Stimulated activated CD8-positive, alpha-beta memory T cell treated with anti-CD3 and anti-CD28 coated beads, Interleukin-12 subunit alpha, Interleukin-12 subunit beta, amount 100 ng/mL, for 24 hours (primary cell): Measurements from ENCODE around the gene ANKRD33B.
"Not testable (repeated sequence)": the region's sequence is repeated elsewhere in the genome, so short reads cannot be mapped to it uniquely, and the experiment has no call there.

Source experiments
- DNase-seq: peaks from one replicate; pipeline ENCODE4 v3.0.0-alpha.2; 2020; ENCODE audit errors: extremely low read depth

ANKRD33B gene

DNA sequence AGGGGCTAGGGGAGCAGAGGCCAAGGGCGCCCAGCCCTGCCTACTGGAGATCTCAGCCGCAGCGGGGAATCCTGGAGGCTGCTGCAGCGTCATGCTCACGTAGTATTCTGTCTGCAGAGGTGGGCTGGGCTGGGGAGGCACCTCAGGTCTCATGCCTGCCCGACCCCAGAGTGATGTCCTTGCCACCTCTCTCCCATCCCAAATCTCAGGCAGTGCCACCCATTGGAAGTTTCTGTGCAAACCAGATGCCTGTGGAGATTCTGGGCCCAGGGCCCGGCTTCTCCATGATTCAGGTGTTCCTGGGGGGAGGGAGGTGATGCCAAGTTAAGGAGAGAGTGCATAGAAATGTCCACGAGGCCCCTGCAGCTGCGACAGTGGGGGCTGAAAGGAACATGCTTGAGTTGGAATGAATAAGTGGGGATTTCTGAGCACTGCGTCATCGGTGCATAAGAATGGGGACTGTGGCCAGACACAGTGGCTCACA lies 72.0 kb downstream of the ANKRD33B start:
- no peak for DNase-seq

DNA sequence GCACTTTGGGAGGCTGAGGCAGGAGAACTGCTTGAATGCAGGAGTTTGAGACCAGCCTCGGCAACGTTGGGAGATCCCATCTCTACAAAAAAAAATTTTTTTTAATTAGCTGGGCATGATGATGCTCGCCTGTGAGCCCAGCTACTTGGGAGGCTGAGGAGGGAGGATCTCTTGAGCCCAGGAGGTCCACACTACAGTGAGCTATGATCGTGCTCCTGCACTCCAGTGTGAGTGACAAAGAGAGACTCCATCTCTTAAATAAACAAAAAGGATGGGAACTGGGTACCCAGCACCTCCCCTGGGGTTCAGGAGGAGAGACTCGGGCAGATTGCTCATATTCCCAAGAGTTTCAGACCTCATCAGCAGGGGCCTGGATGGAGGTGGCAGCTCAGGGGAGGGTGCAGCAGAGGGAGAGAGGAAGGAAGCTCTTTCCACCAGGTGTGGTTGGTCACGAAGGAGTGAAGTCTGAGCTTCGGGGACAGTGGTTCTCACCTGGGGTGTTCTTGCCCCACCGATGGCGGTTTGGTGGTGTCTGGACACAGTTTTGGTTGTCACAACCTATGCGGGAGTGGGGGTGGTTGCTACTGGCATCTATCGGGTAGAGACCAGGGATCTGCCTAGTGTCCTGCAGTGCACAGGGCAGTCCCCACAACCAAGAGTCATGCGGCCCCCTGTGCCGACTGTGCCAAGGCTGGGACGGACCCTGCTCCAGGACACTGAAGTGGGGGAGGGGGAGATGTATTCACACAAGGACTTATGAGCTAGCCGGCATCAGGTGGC lies 72.7 kb downstream of the ANKRD33B start:
- DNase-seq, result no peak

DNA sequence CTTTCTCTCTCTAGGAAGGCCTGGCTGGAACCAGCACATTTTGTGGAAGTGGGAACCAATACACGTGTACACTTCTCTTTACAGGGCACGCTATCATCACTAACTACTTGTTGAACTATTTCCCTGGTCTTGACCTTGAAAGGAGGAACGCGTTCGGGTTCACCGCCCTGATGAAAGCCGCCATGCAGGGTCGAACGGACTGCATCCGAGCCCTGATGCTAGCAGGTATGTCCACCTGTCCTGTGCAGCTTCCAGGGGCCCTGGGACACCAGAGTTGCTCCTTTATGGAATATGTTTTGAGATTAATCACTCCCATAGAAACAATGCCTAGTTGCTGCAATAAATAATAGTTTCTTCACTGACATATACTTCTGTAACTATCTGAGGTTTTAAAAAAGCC lies 74.1 kb downstream of the ANKRD33B start:
- no peak for DNase-seq

DNA sequence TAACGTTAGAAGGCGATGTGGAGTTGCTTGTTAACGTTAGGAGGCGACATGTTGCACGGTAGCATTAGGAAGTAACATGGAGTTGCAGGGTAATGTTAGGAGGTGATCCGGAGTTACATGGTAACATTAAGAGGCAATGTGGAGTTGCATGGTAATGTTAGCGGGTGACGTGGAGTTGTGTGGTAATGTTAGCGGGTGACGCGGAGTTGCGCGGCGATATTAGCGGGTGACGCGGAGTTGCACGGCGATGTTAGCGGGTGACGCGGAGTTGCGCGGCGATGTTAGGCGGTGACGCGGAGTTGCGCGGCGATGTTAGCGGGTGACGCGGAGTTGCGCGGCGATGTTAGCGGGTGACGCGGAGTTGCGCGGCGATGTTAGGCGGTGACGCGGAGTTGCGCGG lies 74.9 kb downstream of the ANKRD33B start:
- DNase-seq, result not testable (repeated sequence)

DNA sequence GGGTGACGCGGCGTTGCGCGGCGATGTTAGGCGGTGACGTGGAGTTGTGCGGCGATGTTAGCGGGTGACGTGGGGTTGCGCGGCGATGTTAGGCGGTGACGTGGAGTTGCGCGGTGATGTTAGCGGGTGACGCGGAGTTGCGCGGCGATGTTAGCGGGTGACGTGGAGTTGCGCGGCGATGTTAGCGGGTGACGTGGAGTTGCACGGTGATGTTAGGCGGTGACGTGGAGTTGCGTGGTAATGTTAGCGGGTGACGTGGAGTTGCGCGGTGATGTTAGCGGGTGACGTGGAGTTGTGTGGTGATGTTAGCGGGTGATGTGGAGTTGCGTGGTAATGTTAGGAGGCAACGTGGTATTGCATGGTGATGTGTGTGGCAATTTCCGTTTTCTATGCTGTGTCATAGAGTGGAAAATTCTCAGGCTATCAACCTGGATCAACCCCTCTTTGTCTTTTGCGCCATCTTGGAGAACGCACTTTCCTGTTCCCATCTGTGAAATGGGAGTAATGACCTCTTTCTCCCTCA lies 76.0 kb downstream of the ANKRD33B start:
- no peak for DNase-seq

DNA sequence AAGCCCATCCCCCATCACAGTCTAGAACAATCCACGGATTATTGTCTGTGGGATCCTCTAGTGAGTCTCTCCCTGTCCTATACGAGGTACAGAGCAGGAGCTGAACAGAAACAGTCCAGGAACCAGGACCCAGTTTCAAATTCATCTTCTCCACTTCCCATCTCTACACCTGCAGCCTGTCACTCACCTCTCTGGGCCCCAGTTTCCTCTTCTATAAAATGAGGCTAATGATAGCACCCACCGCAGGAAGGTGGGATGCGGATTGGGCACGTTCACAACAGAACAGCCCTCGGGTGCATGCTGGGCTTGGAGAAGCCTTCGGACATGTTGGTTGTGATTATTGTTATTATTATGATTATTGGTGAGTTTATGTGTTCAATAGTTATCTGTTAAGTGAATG lies 78.5 kb downstream of the ANKRD33B start:
- DNase-seq, result no peak

DNA sequence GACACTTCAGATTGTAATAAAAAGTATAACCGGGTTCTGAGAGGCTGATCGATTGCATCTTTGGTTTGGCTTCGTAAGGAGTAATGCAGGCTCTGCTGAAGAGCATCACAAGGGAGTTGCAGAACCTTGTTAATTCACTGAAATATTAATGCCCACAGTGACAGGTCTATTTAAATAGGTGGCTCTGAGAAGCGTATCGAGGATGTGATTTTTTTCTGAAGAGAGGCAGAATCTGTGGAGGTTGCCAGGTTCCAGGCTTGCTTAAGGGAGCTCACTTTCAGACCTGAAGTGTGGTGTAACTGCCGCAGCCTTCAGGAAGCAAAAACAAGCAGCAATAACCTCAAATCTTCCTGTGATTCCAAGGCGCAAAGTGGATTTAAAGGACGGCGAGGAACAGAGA lies 80.3 kb downstream of the ANKRD33B start:
- no peak for DNase-seq

DNA sequence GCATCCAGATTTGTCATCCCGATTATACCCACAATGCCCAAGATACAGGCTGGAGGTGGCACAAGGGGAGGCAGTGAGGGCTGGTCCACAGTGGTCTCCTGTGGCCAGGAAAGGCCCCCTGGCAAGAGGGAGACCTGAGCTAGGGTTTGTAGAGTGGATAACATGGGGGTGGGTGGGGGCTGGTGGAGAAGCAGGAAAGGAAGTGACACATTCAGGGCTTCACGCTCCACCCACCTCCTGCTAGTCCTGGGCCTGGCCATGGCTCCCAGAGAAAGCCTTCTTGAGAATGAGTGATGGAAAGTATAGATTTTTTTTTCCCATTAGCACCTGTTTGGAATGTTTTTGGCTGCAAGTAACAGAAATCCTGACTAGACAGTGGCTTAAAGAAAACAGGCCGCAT lies 81.3 kb downstream of the ANKRD33B start:
- no peak for DNase-seq

DNA sequence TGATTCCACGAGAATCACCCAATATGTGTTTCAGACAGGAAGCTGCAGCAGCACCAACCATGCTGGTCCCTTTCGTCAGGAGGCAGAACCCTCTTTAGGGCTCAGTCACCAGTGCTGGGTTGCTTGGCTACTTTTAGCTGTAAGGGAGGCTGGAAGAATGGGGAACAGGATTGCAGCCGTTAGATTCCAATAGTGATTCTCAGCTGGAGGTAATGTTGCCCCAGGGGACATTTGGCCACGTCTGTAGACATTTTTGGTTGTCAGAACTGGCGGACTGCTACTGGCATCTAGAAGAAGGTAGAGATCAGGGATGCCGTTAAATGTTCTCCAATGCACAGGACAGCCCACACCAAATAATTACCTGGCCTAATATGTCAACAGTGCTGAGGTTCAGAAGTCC lies 81.8 kb downstream of the ANKRD33B start:
- DNase-seq, result no peak

DNA sequence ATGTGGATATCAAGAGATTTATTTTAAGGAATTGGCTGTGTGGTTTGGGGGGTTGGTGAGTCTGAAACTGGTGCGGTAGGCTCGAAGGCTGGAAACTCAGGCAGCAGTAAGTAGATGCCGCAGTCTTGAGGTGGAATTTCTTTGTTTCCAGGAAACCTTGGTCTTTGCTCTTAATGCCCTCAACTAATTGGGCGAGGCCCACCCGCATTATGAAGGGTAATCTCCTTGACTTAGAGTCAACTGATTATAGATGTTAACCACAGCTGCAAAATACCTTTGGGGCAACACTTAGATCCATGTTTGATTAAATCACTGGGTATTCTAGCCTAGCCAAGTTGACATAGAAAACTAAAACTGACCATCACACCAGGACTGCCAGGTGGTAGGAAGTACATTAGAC lies 83.8 kb downstream of the ANKRD33B start:
- DNase-seq, result no peak

DNA sequence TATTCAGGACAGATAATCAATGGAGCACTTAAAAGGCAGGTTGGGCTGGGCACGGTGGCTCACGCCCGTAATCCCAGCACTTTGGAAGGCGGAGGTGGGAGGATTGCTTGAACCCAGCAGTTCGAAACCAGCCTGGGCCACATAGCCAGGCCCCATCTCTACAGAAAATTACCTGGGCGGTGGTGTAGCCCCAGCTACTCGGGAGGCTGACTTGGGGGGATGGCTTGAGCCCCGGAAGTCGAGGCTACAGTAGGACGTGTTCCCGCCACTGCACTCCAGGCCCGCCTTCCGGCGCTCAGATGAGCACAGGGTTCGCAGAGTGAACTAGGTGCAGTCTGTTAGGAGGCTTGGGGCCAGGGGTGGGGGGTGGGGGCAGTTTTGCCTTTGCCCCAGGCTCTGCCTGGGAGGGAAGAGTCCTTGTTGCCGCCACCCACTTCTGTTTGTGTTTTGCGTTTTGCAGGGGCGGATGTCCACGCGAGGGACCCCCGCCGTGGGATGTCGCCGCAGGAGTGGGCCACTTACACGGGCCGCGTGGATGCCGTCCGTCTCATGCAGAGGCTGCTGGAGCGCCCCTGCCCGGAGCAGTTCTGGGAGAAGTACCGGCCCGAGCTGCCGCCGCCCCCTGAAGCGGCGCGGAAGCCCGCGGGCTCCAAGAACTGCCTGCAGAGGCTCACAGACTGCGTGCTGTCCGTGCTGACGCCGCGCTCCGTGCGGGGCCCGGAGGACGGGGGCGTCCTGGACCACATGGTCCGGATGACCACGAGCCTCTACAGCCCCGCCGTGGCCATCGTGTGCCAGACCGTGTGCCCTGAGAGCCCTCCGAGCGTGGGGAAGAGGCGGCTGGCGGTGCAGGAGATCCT lies 85.2 kb downstream of the ANKRD33B start:
- no peak for DNase-seq

DNA sequence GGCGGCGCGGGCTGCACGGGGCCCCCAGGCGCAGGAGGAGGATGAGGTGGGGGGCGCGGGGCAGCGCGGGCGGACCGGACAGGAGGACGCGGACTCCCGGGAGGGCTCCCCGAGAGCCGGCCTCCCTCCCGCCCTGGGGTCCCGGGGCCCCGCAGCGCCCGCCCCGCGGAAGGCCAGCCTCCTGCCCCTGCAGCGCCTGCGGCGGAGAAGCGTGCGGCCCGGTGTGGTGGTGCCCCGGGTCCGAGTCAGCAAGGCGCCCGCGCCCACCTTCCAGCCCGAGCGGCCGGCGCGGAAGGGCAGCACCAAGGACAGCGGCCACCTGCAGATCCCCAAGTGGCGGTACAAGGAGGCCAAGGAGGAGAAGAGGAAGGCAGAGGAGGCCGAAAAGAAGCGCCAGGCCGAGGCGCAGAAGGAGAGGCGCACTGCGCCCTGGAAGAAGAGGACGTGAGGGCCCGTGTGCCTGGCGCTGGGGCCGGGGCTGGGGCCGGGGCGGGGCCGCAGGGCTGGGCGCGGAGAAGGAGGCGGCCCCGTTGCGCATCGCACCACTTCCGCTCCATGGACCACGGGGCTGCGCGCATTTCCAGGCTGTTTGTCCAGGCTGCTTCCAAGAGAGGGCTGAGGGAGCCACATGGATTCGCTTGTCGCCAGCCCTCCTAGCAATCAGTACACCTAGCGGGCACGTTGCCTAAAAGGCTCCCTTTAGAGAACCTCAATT lies 86.0 kb downstream of the ANKRD33B start:
- DNase-seq, result no peak

DNA sequence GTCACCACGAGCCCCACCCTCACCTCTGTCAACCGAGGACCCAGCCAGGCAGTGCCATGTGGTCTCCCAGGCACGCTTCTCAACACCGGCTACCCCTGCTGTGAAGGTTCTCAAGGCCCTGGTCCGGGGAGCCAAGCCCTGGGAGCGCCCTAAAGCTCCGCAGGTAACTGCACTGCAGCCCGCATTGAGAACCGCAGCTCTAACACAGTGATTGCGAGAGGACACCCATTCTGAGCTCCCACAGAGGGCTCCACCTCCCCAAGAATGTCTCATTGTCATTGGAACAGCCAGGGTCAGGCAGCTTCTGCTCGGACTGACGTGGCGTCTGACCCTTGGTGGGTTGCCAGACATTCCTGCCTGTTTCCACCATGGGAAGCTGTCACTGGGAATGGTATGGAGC lies 88.3 kb downstream of the ANKRD33B start:
- no peak for DNase-seq

DNA sequence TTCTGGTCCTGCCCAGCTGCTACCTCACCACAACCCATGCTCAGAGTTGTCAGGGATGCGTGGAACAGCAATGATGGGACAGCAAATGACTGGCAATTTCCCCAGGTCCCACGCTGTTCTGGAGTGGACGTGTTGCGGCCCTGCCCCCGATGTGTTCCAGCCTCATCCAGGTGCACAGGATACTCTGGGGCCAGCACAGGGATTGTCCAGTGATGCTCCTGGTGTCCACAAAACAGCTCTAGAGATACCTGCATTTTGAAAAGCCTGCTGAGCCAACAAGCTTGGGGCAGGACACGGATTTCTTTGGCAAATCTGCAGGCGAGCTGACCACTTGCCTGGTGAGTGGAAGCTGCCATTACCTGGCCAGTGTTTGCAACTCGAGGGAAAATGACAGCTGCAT lies 88.7 kb downstream of the ANKRD33B start:
- no peak for DNase-seq

DNA sequence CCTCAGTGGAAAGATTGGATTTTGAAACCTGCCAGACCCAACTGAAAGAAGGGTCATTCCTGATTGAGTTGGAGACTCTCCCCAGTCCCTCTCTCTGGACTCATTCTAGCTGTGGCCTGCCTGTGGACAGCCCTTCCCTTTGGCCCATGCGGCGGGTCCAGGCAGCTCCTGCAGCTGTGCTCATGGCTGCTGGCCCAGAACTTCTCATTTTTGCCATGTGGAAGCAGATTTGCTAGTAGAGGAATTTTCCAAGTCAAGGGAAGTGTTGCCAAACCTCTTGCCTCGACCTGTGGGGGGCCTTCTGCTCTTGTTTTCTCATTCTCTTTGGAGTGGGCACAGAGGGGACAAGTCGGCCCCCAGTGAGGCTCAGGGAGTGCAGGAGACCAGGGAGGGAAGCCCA lies 89.2 kb downstream of the ANKRD33B start:
- DNase-seq, result no peak

DNA sequence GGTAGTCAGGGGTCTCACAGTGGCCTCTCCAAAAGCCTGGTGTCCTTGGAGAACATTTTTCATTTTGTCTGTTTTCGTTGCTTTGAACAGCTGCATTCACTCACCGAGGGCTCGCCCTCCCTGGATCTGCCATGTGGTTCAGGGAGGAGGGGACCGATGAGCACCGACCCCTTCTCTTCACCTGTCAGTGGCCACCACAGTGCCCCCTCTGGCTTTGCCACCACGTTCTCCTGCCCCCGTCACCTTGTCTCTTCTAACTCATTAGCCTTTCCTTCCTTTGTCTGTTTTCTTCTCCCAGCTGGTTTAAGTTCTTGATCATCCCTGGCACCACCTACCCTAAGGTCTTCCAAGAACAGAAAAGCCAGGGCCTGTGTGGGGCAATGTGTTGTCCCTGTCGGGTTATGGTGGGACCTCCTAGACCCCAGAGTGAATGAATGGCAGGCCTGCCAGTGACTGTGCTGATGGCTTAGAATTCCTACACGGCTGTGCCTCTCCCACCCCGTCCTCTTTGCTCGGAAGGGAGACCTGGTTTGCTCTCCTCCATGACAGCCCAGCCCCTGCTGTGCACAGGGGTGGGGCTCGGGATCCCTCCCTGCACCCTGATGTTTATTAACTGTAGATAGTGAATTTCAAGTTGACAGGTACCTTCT lies 90.0 kb downstream of the ANKRD33B start:
- no peak for DNase-seq

DNA sequence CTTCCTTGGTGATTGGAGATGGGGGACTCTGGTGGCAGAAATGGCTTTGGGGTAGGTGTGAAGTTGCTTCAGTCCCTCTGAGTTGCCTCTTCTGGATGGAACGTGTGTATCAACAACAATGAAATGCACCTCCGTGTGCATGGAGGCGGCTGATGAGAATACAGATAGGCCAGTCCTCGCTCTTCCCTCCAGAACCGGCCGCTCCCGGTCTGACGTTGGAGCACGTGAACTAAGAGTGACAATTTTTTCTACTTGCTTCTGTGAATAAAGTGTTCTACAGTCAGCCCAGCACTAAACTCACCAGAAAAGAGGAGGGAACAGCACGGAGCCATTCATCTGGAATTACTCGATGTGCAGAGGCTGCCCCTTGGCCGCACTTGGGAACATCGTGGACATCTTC lies 90.7 kb downstream of the ANKRD33B start:
- DNase-seq, result no peak

DNA sequence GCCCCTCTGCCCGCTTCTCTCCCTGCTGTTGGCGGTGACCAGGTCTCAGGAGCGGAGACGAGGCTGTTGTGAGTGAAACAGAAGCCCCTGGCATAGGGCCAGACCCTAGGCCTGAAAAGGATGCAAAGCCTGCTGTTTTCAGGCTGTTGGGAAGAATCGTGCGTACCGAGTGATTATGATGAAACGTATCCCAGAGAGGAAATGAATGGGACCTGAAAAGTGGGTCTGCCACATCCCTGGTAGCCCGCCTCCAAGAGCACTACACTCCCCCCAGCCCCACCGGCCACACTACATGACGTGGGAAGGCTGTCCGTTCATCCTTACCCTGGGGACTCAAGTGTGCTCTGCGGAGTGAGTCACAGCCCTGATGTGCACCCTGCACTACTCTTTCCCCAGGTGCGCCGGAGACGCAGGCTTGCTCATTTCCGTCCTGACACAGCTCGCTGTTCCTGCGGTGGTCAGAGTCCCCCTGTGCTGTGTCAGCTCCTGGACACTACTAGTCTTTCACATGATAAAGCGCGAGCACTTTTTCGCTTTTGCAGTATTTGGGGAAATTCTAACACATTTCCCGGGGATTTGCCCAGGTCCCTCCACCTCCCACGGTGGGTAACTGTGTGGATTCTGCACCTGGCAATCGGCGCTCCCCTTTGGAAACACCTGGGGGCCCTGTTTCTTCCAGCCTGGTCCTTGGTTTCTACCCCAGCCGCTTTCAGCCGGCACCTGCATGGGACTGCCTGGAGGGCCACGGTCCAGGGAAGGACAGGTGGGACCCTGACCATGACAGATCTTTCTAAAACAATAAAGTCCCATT lies 91.5 kb downstream of the ANKRD33B start:
- DNase-seq, result no peak

DNA sequence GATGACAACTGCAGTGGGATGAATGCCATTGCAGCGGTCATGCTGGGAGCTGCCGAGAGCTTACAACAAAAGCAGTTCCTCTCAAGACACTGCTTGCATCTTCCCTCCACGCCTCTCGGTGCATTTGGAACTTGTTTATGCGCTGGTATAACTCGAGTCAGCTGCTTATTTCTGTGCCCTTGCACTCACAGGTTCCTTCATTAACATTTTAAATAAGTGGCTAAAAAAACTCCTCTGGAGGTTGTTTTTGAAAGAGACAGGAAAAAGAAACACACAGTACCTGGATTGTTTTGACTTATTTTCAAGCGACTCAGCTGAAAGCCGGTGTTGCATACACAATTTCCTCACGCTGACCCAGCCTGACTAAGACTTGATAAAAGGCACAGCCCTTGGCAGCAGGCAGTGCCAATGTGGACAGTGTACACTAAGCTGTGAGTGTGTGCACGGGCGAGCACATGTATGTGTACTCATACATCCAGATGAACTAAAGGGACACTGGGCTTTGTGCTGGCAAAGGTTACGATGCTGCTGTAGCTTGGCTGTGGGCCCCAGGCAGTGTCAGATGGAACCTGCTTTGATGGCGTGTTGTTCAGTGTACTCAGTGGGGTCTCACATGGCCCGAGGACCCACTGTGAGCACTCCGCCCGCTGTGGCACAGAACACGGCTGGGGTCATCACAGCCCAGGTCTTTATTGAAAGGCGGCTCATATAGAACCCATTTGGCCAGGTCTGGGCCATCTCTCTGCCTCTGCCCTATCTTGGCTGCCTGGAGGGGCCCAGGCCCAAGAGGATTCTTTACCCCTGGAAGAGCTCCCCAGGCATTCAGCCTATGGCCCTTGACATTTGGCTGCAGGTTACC lies 92.3 kb downstream of the ANKRD33B start:
- no peak for DNase-seq

DNA sequence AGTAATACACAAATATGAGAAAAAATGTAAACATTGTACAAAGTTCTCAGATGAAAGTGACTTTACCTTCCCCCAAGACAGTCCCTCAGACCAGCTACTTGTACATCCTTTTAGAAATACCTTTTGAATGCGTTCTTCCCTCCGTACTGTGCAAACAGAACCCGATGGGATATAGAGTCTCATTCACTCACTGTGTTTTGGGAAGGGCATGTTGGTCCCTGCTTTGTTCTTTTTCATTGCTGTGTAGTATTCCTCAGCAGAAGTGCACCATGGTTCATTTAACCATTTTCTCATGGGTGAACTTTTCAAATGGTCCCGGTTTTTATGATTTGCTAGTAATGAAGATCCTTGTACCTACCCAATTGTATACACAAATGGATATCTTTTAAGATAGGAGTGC lies 94.4 kb downstream of the ANKRD33B start:
- no peak for DNase-seq
